Smooth muscle cell of the brain vasculature (primary cell): ENCODE data around the gene LPAR1.

ENCODE experiments used
- DNase-seq: peaks from one replicate; pipeline ENCODE4 v3.0.0-alpha.2; 2012; ENCODE audit warnings: low read depth, low spot score

The LPAR1 gene

DNA sequence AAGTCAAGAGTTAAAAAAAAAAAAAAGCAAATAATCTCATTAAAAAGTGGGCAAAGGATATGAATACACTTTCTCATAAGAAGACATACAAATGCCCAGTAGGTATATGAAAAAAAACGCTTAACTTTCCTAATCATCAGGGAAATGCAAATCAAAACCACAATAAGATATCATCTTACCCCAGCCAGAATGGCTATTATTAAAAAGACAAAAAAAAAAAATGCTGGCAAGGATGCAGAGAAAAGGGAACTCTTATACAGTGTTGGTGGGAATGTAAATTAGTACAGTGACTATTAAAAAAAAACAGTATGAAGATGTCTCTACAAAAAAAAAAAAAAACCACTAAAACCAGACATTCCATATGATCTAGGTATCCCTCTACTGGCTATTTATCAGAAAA, 79.4 kb downstream of the LPAR1 start:
- DNase-seq, result no peak

DNA sequence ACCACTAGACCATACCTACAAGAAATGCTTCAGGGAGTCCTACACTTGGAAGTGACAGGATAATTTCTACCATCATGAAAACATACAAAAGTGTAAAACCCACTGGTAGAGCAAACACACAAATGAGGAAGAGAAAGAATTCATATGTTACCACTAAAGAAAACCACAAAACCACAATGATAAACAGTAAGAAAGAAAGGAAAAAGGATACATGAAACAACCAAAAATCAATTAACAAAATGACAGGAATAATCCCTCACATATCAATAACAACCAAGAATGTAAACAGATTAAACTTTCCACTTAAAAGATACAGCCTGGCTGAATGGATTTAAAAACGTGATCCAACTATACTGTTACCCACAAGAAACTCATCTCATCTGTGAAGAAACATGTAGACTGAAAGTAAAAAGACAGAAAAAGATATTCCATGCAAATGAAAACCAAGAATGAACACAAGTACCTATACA, 83.4 kb downstream of the LPAR1 start:
- no peak for DNase-seq

DNA sequence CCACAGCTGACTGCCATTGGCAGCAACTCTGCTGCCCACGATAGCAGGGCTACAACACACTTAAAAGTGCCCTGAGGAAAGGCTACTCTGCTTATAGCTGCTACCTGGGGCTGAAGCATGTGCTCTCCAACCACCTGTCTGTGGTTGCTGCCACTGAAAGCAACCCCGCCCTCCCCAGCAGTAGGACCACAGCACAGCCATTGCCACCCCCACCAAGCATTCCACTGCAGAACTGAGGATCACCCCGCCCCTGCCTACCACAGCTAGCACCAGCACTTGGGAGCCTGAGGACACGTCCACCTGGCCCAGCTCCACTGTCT, 85.8 kb downstream of the LPAR1 start:
- DNase-seq, result no peak

DNA sequence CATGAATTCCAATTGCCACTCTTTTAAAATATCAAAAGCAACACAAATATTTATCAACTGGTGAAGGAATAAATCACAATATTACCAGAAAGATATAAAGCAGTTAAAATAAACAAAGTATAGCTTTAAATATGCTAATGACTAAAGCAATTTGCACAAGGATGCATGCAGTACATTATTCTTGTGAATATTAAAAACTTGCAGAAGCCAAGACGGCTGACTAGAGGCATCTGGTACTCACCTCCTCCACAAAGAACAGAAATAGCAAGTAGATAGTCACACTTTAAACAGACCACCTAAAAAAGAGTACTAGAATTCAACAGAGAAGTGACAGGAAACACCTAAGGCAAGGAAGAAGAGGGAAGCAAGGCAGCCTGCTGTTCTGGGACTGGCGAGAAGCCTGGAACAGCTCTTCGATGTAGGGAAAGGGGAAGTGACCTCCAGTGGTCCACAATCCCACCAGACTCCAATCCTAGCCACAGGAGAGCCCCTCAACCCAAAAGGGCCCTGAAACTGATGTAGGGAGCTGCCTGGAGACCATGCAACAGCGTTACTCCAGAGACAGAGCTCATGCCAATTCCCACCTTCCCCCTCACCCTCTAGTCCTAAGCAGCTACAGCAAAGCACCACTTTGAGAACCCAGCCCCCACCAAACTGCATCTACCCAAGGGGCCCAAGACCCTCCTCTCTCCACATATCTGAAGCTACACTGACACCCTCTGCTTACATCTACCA, 86.3 kb downstream of the LPAR1 start:
- DNase-seq, result no peak

DNA sequence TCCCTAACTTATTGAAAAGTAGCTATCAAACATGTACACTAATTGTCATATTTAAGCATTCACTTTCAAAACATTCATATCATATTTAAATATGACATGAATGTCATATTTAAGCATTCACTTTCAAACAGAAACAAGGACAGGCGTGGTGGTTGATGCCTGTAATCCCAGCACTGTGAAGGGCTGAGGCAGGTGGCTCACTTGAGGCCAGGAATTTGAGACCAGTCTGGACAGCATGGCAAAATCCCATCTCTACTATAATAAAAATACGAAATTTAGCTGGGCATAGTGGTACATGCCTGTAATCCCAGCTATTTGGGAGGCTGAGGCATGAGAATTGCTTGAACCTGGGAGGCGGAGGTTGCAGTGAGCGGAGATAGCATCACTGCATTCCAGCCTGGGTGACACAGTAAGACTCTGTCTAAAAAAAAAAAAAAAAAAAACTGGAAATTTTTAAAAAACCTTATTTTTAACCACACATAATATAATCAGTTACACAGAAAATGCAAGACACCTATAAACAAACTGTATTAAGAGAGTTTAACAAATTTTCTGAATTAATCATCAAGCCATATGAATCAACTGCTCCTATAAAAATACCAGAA, 88.1 kb downstream of the LPAR1 start:
- DNase-seq, result no peak

DNA sequence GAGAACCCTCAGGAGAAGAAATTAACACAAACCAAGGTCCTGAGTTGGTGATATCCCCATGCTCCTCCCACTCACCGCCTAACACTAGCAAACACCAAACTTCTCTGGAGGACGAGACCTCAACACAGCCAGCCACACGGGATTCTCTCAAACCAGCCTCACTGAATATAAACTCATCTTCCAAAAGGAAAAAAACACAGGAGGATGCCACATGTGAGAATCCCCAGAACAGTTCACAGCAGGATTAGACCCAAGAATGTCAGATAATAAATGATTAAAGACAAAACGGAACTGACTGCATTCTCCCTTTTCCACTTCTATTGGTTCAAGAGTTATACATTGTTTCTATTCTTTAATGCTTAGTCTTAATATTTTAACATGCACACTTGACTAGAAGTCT, 89.2 kb downstream of the LPAR1 start:
- DNase-seq, result no peak

DNA sequence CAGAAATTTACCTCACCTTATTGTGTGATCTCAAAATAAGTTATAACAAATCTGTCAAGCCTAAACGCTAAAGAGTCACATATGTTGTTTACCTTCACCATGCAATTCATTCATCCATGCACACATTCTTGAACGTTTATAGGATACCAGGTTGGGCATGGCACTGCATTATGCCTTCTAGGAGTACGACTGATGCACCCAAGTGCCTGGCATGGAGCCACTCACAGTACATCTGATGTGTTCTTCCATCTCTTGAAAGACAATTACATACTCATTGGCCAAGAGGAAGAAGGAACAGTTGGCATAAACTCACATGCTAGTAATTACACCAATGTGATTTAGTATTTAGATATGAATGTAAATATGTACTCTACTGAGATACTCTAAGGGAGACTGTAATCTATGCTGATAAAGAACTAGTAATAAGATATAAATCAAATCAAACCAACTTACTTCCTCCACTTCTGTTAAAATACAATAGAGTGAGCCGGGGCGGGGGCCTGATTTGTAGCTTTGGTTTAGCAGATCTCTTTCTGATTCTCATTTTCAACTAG, 90.7 kb downstream of the LPAR1 start:
- DNase-seq, result no peak

DNA sequence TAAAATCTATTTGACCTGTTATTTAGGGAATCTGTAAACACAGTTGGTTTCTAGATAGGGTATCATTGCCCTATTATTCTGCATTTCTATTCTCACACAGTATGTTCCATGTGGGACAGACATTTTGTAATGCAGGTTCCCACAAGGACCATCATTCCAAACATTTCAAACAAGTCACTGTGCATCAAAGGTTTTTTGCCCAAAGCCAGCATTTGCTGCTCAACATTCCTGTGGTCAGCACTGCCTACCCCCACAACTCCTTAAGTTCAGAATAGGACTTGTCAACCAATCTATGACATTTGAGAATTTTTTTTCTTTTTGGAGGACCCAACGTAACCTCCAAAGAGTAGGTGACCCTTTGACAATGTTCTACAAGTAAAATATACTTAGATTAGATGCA, 95.7 kb downstream of the LPAR1 start:
- no peak for DNase-seq

DNA sequence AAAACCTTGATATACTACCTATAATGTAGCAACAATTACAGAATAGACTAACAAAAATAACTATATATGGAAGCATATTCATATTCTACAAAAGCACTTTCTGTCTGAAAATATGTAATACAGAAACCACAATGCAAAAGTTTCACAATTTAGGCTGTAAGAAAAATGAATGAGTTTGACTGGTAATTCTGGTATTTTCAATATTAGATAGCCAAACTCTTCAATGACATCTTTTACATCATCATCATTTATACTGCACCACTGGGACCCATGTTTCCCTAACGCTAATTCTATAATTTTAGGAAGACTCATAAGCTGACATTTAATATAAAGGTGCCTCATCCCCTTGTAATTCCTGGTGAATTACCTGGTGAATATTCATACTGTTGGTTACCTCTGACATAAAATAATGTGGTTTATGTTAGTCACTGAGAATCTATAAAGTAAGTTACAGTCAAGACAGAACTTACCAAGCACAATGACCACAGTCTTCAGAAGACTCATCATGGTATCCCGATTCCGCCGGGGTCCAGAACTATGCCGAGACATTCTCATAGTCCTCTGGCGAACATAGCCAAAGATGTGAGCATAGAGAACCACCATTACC, 97.2 kb downstream of the LPAR1 start:
- DNase-seq, result no peak

DNA sequence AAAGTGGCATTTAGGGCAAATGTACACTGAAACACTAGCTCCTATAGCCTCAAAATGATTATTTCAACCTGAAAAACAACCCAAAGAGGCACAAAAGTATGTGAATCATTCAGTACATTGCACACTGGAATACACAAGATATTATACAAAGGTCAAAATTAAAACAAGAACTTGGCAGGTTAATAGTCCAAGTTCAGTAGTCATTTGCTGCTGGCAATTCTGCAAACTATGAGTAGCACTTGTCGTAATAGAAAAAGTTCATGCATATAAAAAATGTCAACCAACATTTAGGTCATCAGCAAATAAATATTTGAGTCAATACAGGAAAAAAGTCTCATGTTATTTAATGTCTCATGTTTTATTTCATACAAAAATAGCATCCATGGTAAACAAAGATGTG, 98.7 kb downstream of the LPAR1 start:
- DNase-seq, result no peak

DNA sequence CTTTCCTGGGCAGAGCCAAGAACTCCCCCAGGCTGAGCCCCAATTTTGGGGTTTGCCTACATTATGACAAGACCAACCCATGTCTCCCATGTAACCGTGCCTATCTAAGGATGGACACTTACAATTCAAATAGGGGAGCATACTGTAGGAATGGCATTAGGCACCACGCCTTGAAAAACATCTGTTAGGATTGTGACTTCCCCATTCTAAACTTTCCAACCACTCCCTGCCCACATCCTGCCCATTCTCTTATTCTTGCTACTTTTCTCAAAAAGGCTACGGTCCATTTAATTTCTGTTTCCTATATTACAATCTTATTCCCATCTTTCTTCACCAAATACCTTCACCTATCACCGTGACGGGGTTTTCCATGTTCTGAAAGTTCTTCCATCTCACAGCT, 99.2 kb downstream of the LPAR1 start:
- no peak for DNase-seq

DNA sequence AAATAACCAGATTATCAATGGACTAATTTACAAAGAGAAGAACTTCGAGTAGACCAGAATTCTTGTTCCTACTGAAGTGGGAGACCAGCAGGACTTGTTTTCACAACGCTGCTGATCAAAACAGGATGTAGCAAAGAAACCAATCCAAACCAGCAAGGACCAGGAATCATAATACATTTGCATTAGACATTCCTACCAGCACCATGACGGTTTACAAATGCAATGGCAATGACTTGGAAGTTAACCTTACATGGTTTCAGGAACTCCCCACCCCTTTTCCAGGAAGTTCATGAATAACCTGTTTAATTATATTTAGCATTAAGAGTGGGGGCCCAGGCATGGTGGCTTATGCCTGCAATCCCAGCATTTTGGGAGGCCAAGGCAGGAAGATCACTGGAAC, 100.0 kb downstream of the LPAR1 start:
- DNase-seq, result no peak

DNA sequence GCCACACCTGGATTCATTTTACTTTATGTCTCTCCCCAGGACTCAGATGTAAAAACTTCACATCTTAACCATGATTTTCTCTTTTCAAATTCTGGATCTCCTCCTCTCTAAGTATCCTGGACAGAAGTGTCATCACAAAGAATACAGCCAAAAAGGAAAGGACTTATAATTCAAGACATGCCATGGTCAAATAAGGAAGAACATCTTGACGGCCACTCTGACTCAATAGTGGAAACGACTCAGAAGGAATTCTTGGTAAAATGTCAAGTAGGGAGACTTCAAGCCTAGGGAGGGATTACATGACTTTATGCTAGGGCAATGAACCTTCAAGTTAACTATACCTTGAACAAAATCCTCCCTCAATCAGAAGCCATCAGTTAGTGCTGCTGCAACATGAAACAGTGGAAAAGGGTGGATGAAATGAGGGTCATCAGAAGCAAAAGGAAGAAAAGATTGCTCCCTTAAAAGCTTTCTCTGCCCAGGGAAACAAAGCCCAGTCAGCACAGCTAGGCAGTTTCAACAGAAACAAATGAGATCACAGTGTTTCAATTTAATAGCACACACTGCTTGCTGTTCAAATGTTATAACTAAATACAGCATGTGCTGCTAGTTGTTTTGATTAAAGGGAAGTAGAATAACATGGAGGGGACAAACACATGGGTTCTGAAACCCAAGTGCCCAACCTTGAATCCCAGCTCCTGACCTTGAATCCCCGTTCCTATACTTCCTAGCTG, 101.4 kb downstream of the LPAR1 start:
- no peak for DNase-seq

DNA sequence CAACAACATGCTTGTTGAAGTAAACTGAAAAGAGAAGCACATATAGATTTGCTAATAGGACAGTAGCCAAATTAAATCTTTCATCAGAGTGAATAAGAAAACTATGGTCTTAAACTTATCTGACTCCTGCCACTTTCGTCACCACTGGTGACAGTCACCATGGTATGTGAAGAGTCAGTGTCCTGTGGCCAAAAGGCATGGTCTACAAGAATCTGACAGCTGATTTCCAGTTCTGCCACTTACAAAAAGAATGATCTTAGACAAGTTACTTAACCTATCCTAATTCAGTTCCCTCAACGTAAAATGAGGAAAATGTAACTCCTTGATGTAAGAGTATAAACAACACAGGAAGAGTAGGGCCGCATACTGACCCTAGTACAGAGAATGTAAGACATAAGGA, 102.0 kb downstream of the LPAR1 start:
- DNase-seq, result no peak

DNA sequence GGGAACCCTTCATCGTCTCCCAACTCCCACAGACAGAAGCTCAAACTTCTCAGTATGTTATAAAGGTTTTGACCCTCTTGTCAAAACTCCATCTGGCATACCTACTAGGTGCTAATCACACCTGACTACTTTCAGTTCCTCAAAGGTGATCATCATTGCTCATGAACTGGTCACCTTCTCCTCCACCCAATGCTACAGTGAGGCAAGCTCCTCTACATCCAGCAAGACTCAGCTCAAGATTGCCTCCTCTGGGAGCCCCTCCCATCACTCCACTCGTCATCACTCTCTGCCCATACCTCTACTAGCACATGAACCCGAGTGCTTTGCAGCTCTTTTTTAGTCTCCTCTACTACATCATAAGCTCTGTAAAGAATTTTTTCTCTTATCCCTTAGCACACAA, 102.4 kb downstream of the LPAR1 start:
- DNase-seq, result no peak

DNA sequence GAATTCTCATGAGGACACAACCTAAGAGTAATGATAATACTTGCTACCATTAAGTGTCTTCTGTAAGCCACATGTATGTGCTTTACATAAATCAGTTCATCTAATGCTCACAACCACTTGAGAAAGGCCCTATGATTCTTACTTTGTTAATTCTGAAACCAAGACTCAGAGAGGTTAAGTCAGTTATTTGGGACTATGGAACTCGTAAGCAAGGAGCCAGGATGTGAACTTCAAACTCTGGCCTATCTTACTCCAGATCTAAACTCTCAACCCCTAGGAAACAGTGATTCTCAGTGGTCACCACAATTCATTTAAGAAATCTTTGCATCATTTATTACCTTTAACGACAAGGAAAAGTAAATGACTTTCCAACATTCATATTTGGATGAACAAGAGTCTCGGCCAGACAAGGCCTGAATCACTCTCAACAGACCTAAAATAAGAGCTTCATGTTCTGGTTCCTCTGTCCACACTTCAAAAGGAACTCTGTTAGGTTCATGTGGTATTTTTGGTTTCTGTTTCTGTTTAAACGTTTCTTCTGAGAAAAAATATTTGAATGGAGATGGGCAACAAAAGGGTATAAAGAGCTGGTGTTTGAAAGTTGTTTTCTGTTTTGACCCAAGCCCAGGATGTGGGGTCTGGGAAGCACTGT, 104.8 kb downstream of the LPAR1 start:
- no peak for DNase-seq

DNA sequence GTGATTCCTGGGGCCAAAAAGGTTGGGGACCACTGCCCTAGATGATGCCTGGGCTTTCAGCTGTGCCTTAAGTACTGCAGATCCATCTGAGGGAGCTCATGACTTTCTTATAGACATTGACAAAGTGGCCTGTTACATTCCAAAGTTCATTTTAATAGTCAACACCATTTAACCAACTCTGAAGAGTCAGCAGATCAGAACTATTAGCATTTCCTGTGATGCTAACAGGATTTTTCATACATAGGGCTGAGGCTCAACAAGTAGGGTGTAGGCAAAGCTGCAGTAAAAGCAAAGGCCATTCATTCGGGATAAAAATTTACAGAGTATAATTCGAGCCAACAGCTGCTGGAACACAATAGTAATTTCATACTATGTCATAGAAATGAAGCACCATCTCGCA, 105.4 kb downstream of the LPAR1 start:
- no peak for DNase-seq

DNA sequence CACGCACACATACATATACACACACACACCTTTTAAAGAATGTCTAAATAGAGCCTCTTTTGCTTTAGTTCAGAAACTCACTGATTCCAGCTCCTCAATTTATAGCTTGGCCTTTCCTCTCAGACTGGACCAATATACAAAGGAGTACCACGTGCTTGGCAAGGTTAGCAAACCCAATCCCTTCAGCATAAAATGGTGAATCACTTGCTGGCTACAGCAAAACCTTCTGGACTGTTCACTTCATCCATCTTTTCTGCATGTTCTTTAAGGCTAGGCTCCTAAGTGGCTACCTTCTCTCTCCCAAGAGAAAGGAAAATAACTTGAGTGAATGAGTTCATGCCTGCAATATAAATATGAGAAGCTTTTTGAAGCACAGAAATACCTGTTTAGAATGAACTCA, 109.7 kb downstream of the LPAR1 start:
- no peak for DNase-seq

DNA sequence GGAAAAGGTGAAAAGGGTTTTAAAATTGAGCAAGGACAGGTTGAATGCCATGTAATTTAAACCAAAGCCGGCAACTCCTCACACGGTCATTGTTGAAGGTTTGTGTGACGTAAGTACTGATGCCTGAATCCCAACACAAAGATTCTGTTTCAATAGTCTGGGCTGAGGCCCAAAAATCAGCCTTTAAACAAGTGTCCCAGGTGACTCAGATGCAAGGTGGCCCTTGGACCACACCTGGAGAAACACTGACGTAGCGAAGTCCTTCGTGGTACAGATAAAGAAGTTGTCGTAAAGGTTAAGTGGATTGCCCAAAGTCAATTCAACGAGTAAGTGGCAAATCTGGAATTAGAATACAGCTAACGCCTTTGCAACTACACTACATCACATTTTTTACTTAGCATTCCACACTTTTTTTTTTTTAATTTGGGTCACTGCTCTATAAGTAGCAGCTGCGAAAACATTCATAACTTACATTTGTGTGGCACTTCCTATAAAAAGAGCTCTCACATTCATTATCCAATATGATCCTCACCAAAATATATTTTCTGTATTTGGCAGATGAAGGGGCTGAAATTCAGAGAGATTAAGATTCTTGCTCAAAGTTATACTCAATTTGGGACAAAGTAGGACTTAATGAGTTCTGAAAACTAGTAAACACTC, 111.3 kb downstream of the LPAR1 start:
- DNase-seq, result no peak

DNA sequence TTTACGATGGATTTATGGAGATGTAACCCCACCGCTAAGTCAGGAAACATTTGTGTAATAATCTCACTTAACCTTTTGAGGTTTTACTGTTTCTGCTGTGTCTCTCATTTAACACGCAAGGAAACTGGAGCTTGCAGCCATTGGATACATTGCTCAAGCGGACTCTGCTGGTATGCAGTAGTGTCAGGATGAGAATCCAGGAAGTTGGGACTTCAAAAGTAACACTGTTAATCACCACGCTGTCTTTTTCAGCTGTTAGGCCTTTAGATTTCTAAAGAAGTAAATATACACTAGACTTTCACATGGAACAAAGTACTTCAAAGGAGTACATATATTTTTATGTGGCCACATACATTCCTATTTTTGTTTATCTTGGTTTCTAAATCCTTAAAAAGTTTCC, 114.7 kb downstream of the LPAR1 start:
- no peak for DNase-seq

DNA sequence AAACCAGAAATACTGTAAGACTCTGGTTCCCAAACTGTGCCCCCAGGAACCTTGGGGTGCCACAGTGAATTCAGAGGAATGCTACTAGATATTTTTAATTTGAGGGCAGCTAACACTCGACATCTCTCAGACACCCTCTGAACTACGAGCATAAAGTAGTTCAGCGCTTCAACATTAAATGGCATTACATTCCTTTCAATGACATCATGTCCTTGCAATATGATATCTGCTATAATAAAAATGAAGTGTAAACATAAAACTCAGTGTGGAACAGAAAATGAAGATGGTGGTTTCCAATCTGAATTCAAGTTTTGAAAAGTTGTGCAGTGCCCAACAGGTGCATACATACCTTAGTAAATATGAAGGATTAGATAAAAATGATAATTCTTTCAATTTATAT, 116.1 kb downstream of the LPAR1 start:
- DNase-seq, result no peak
